T-helper 1 cell treated with Interleukin-12 subunit alpha and Interleukin-12 subunit beta and Interleukin-4 antibody, amounts not matched to agents 30 μg/mL and 1 μg/mL, for 36 hours (primary cell): ENCODE results near the gene PDK2.
"Not testable (repeated sequence)": the region's sequence is repeated elsewhere in the genome, so short reads cannot be mapped to it uniquely, and the experiment has no call there.

ENCODE experiments used
- H3K27ac Mint-ChIP-seq: one replicate; pipeline ENCODE4 v1.8.0; 2021; ENCODE audit warnings: mild to moderate bottlenecking, mixed read lengths
- H3K27me3 Mint-ChIP-seq: one replicate; pipeline ENCODE4 v1.8.0; 2021; ENCODE audit warnings: low read depth, mixed read lengths
- H3K36me3 Mint-ChIP-seq: one replicate; pipeline ENCODE4 v1.8.0; 2021; ENCODE audit warnings: low read depth, mixed read lengths
- H3K4me1 Mint-ChIP-seq: one replicate; pipeline ENCODE4 v1.8.0; 2021; ENCODE audit warnings: low read depth, mixed read lengths
- H3K4me3 Mint-ChIP-seq: one replicate; pipeline ENCODE4 v1.8.0; 2021; ENCODE audit warnings: mild to moderate bottlenecking, moderate library complexity, mixed read lengths
- H3K9me3 Mint-ChIP-seq: one replicate; pipeline ENCODE4 v1.8.0; 2021; ENCODE audit warnings: mixed read lengths

The PDK2 gene

DNA sequence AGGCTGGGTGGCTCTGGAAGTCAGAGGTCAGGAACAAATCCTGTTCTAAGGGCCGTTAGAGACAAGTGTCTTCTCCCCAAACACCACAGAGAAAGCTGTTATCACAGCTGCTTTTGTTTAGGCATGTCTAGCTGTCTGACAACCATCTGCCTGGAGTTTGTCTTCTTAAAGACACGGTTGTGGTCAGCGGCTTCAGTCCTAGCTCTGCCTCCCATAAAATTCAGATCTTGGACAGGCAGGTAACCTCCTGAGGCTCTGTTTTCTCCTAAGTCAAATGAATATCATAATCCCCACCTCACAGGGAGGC, 41.5 kb upstream of the PDK2 start:
- H3K36me3 Mint-ChIP-seq, result peaks cover 5% of the 10 kb centered on the region

GRCh38 chr17:50055055-50055425, 40.1 kb upstream of the PDK2 start:
- peak overlapping the region; percentile 85 for H3K27ac Mint-ChIP-seq
- H3K27me3 Mint-ChIP-seq, result no peaks in the 10 kb centered on the region
- H3K36me3 Mint-ChIP-seq, result peaks cover 3% of the 10 kb centered on the region
- peak overlapping the region; percentile 90 for H3K4me3 Mint-ChIP-seq
- H3K9me3 Mint-ChIP-seq, result no peaks in the 10 kb centered on the region
- H3K4me1 Mint-ChIP-seq, result peaks cover 49% of the 10 kb centered on the region

More for the DNA sequence above, 41.5 kb upstream of the PDK2 start:
- no peaks in the 10 kb centered on the region for H3K9me3 Mint-ChIP-seq
- H3K4me3 Mint-ChIP-seq, result no peak overlapping the region
- H3K27me3 Mint-ChIP-seq, result no peaks in the 10 kb centered on the region
- H3K4me1 Mint-ChIP-seq, result peaks cover 58% of the 10 kb centered on the region
- H3K27ac Mint-ChIP-seq, result no peak overlapping the region

DNA sequence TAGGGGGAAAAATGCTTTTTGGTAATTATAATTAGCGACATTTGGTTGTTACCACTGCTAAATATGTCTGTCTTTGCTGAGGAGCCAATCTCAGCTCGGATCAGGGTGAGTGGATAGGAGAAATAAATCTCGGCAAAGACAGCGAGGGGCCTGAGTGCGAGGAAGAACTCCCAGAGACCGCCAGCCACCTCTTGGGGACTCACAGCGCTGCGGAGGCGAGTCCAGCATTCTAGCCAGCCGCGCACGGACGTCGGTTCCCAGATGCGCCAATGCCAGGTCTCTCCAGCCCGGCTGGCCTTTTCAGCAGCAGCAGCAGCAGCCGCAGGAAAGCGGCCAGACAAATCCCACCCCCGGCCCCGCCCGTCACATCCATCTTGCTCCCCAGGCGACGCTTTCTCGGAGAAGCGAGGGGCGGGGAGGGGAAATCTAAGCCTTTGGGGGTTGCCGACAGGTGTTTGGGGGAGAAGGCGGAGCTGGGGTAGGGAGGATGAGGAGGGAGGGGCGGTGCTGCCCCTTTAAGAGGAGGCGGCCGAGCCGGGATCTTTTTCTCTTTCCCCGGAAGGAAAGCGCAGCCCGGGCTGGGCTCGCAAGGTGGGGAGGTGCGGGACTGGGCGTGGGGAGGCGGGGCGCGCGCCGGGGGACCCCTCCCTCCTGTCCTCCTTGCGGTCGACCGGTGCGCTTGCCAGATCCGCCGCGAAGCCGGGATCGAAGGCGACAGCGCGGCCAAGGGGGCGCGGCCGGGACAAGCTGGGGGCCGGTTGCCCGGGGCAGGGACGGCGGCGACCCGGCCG, 39.5 kb upstream of the PDK2 start, which contains the start of gene ITGA3:
TSS of gene ITGA3 (plus strand) at position 685 of the 791 bp plus-strand sequence. CDS start 330 bp downstream, outside the sequence.
- no peaks in the 10 kb centered on the region for H3K27me3 Mint-ChIP-seq
- H3K4me1 Mint-ChIP-seq, result peaks cover 44% of the 10 kb centered on the region
- peaks cover 3% of the 10 kb centered on the region for H3K36me3 Mint-ChIP-seq
- H3K4me3 Mint-ChIP-seq, result peak within 1 kb of the TSS; percentile 90
- H3K9me3 Mint-ChIP-seq, result no peaks in the 10 kb centered on the region
- H3K27ac Mint-ChIP-seq, result peak within 1 kb of the TSS; percentile 85

DNA sequence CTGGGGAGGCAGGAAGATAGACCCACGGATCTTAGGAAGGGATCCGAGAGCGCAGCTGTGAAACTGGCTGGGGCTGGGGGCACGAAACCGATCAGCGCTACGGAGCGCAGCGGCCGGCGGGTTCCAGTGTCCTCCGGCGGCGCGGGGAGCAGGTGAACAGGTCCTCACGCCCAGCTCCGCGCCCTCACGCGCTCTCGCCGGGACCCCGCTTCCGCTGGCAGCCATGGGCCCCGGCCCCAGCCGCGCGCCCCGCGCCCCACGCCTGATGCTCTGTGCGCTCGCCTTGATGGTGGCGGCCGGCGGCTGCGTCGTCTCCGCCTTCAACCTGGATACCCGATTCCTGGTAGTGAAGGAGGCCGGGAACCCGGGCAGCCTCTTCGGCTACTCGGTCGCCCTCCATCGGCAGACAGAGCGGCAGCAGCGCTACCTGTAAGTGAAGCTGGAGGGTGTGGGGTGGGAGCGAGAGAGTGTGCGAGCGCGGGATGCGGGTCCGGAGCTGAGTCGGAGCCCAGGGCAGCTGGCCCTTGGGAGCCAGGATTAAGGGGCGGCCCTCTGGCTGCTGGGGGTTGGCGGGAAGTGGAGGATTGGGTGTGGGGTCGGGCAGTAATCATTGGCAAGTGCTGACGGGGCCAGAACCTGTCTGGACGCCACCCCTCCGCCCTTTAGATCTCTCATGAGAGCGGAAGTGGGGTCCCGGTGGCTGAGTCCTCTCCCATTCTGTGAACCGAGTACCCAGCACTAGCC, 38.8 kb upstream of the PDK2 start:
- H3K9me3 Mint-ChIP-seq, result no peaks in the 10 kb centered on the region
- peaks cover 3% of the 10 kb centered on the region for H3K36me3 Mint-ChIP-seq
- peak overlapping the region; percentile 90 for H3K4me3 Mint-ChIP-seq
- H3K27ac Mint-ChIP-seq, result peak overlapping the region; percentile 67
- peaks cover 36% of the 10 kb centered on the region for H3K4me1 Mint-ChIP-seq
- H3K27me3 Mint-ChIP-seq, result no peaks in the 10 kb centered on the region

GRCh38 chr17:50056961-50057330, 38.2 kb upstream of the PDK2 start:
- Mint-ChIP-seq H3K9me3 (no peaks in the 10 kb centered on the region), H3K4me1 (peaks cover 31% of the 10 kb centered on the region), H3K36me3 (peaks cover 3% of the 10 kb centered on the region), H3K27me3 (no peaks in the 10 kb centered on the region), H3K4me3 (peak overlapping the region; percentile 90), H3K27ac (peak overlapping the region; percentile 67)

- Mint-ChIP-seq H3K4me3 (peak overlapping the region; percentile 82), H3K4me1 (peaks cover 28% of the 10 kb centered on the region), H3K9me3 (no peaks in the 10 kb centered on the region), H3K27ac (peak overlapping the region; percentile 39), H3K36me3 (peaks cover 3% of the 10 kb centered on the region), H3K27me3 (no peaks in the 10 kb centered on the region)
Observed at GRCh38 chr17:50057521-50057991, 37.6 kb upstream of the PDK2 start.

- Mint-ChIP-seq H3K27ac (no peak overlapping the region), H3K27me3 (no peaks in the 10 kb centered on the region), H3K9me3 (no peaks in the 10 kb centered on the region), H3K4me3 (peak overlapping the region; percentile 49), H3K4me1 (peaks cover 22% of the 10 kb centered on the region), H3K36me3 (peaks cover 3% of the 10 kb centered on the region)
Observed at GRCh38 chr17:50058296-50058953, 36.7 kb upstream of the PDK2 start.

DNA sequence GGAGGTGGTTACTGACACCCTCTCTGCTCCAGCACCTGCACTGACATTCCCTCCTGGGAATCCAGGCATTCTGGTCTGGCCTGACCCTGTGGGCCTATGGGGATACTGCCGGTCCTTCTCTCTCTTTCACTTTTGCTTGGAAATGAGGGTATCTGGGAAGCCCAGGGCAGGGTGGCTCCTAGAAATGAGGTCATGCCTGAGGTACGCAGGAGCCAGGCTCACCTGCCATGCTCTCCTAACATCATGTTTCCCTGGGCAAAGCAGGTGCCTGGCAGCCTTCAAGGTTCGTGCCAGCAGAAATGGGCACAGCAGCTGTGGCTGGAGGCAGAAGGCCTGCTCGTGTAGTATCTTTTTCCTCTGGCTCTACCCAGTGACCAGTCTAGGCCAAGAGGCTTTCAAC, 35.9 kb upstream of the PDK2 start:
- peaks cover 22% of the 10 kb centered on the region for H3K4me1 Mint-ChIP-seq
- H3K36me3 Mint-ChIP-seq, result peaks cover 3% of the 10 kb centered on the region
- no peak overlapping the region for H3K27ac Mint-ChIP-seq
- H3K9me3 Mint-ChIP-seq, result no peaks in the 10 kb centered on the region
- H3K27me3 Mint-ChIP-seq, result no peaks in the 10 kb centered on the region
- no peak overlapping the region for H3K4me3 Mint-ChIP-seq

- peaks cover 3% of the 10 kb centered on the region for H3K36me3 Mint-ChIP-seq
- no peak overlapping the region for H3K27ac Mint-ChIP-seq
- H3K4me3 Mint-ChIP-seq, result no peak overlapping the region
- no peaks in the 10 kb centered on the region for H3K27me3 Mint-ChIP-seq
- H3K4me1 Mint-ChIP-seq, result peaks cover 22% of the 10 kb centered on the region
- H3K9me3 Mint-ChIP-seq, result no peaks in the 10 kb centered on the region
Observed at GRCh38 chr17:50059759-50060273, 35.3 kb upstream of the PDK2 start.

- Mint-ChIP-seq H3K36me3 (peaks cover 8% of the 10 kb centered on the region), H3K27ac (no peak overlapping the region), H3K4me3 (no peak overlapping the region), H3K4me1 (peaks cover 17% of the 10 kb centered on the region), H3K9me3 (no peaks in the 10 kb centered on the region), H3K27me3 (no peaks in the 10 kb centered on the region)
Observed at GRCh38 chr17:50060951-50061712, 34.0 kb upstream of the PDK2 start.

GRCh38 chr17:50061713-50062045, 33.5 kb upstream of the PDK2 start:
- H3K9me3 Mint-ChIP-seq, H3K27ac Mint-ChIP-seq, H3K36me3 Mint-ChIP-seq, H3K27me3 Mint-ChIP-seq, H3K4me3 Mint-ChIP-seq: not testable (repeated sequence)
- peaks cover 17% of the 10 kb centered on the region for H3K4me1 Mint-ChIP-seq

- H3K4me1 Mint-ChIP-seq, result peaks cover 13% of the 10 kb centered on the region
- no peak overlapping the region for H3K27ac Mint-ChIP-seq
- H3K9me3 Mint-ChIP-seq, result no peaks in the 10 kb centered on the region
- no peak overlapping the region for H3K4me3 Mint-ChIP-seq
- no peaks in the 10 kb centered on the region for H3K27me3 Mint-ChIP-seq
- peaks cover 8% of the 10 kb centered on the region for H3K36me3 Mint-ChIP-seq
Observed at GRCh38 chr17:50062293-50063243, 32.6 kb upstream of the PDK2 start.

DNA sequence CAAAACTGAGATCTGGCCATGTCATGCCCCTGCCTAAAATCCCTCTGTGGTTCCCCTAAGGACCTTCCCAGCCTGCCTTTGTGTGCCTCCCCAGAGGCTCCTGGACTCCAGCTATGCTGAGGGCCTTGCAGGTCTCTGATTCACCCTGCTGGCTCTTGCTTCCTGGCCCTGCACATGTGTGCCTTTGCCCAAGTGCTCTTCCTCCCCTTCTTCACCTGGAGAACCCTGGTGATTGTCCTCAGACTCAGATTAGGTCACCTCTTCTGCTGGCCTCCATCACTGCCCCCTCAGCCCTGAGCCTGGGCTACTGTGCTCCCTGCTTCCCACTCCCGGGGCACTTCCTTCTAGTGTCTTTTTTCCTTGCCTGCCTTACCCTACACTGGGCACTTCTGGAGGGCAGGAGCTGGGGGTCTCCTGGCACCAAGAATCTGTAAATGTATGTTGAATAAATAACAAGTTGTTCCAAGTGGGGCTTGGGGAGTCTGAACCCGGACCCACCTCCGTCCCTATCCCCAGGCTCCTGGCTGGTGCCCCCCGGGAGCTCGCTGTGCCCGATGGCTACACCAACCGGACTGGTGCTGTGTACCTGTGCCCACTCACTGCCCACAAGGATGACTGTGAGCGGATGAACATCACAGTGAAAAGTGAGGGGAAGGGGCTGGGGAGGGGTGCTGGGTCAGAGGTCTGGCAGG, 31.4 kb upstream of the PDK2 start:
- no peak overlapping the region for H3K4me3 Mint-ChIP-seq
- H3K27me3 Mint-ChIP-seq, result no peaks in the 10 kb centered on the region
- peaks cover 9% of the 10 kb centered on the region for H3K36me3 Mint-ChIP-seq
- no peak overlapping the region for H3K27ac Mint-ChIP-seq
- no peaks in the 10 kb centered on the region for H3K9me3 Mint-ChIP-seq
- peaks cover 5% of the 10 kb centered on the region for H3K4me1 Mint-ChIP-seq
